Epithelial cell of esophagus (primary cell): ENCODE data around the gene TEPSIN.

Experiments used
- DNase-seq: peaks from one replicate; pipeline ENCODE4 v3.0.0; 2010; ENCODE audit warnings: low read depth
- H3K4me3 ChIP-seq: 2 replicates; pipeline ENCODE4 v1.5.1; 2011; ENCODE audit warnings: mild to moderate bottlenecking, low read length, control low read depth
- CTCF ChIP-seq: IDR thresholded peaks from 2 replicates; pipeline ENCODE4 v1.5.1; 2011; ENCODE audit warnings: low read depth, mild to moderate bottlenecking, low read length, control low read depth, inconsistent platforms; ENCODE audit not compliant: insufficient read depth; ENCODE audit errors: missing control alignments

The TEPSIN gene

GRCh38 chr17:81240761-81241160 is 1.9 kb upstream of the TEPSIN start:
- no peak for DNase-seq
- no peak for TF ChIP-seq CTCF
- no peak overlapping the region for H3K4me3 ChIP-seq

- peak overlapping the region; percentile 80 for H3K4me3 ChIP-seq
- no peak for TF ChIP-seq CTCF
- peak; percentile 73 for DNase-seq
These were observed 1.1 kb upstream of the TEPSIN start for GRCh38 chr17:81239714-81240555.

GRCh38 chr17:81238490-81238814 is 403 bp downstream of the TEPSIN start:
- DNase-seq, result no peak
- peak overlapping the region; percentile 80 for H3K4me3 ChIP-seq
- TF ChIP-seq CTCF, result no peak

GRCh38 chr17:81237591-81238489 is 1.0 kb downstream of the TEPSIN start:
- H3K4me3 ChIP-seq, result peak overlapping the region; percentile 80
- no peak for TF ChIP-seq CTCF
- DNase-seq, result no peak

- H3K4me3 ChIP-seq, result no peak overlapping the region
- DNase-seq, result no peak
- TF ChIP-seq CTCF, result no peak
These were observed 2.1 kb downstream of the TEPSIN start for GRCh38 chr17:81236784-81237183.

- H3K4me3 ChIP-seq, result no peak overlapping the region
- TF ChIP-seq CTCF, result no peak
- no peak for DNase-seq
These were observed 2.8 kb downstream of the TEPSIN start for GRCh38 chr17:81235822-81236740.
